ENCODE results near the gene ZFAND3. TPM values are rescaled to one million over a fixed set of nuclear protein-coding genes. Genes with fewer than 3 reads are reported as not detected.
A peak's percentile ranks its signal among the peaks of the same experiment; 100 is the strongest.

Gene ZFAND3
- polyA plus RNA-seq, 4 donors: 35.9 to 80.4 (median 40.9) TPM

- H3K27ac ChIP-seq (ENCODE audit: low read depth in 1 of 3, low read length in 2 of 3): no peak overlapping the region
- H3K4me3 ChIP-seq (ENCODE audit: low read depth in 1 of 3, low read length in 3 of 3): no peak overlapping the region
- no peak for DNase-seq
- FAIRE-seq: no peak
- H3K9me3 ChIP-seq (ENCODE audit: control insufficient read depth in 2 of 2, insufficient read depth in 1 of 2, low read depth in 1 of 2, low read length in 1 of 2): no peaks in the 10 kb centered on the region
- H3K27me3 ChIP-seq (ENCODE audit: control insufficient read depth in 3 of 3, insufficient read depth in 3 of 3, low read length in 3 of 3): no peaks in the 10 kb centered on the region
- H3K4me1 ChIP-seq (ENCODE audit: control insufficient read depth in 3 of 3, insufficient read depth in 2 of 3, low read depth in 1 of 3, low read length in 2 of 3): peaks cover 5 to 76% (median 11%) of the 10 kb centered on the region in 3 donors
- peaks cover 0 to 33% (median 0%) of the 10 kb centered on the region in 3 donors for H3K36me3 ChIP-seq (ENCODE audit: control insufficient read depth in 3 of 3, insufficient read depth in 2 of 3, low read depth in 1 of 3, low read length in 3 of 3)
- 94 to 96% (median 96%) methylated on average over 22 of the region's 22 CpGs for WGBS, 3 donors
Observed at GRCh38 chr6:38174806-38175495, 355.4 kb downstream of the ZFAND3 start.

GRCh38 chr6:38175786-38176185 lies 356.3 kb downstream of the ZFAND3 start:
- DNase-seq (no peak), FAIRE-seq (no peak)
- 76 to 88% (median 80%) methylated on average over 11 of the region's 11 CpGs for WGBS, 3 donors
- Histone ChIP-seq H3K36me3 (ENCODE audit: control insufficient read depth in 3 of 3, insufficient read depth in 2 of 3, low read depth in 1 of 3, low read length in 3 of 3) (peaks cover 0 to 35% (median 0%) of the 10 kb centered on the region in 3 donors), H3K4me1 (ENCODE audit: control insufficient read depth in 3 of 3, insufficient read depth in 2 of 3, low read depth in 1 of 3, low read length in 2 of 3) (peaks cover 1 to 68% (median 11%) of the 10 kb centered on the region in 3 donors), H3K9me3 (ENCODE audit: control insufficient read depth in 2 of 2, insufficient read depth in 1 of 2, low read depth in 1 of 2, low read length in 1 of 2) (no peaks in the 10 kb centered on the region), H3K27ac (ENCODE audit: low read depth in 1 of 3, low read length in 2 of 3) (no peak overlapping the region), H3K4me3 (ENCODE audit: low read depth in 1 of 3, low read length in 3 of 3) (no peak overlapping the region), H3K27me3 (ENCODE audit: control insufficient read depth in 3 of 3, insufficient read depth in 3 of 3, low read length in 3 of 3) (no peaks in the 10 kb centered on the region)

GRCh38 chr6:38176797-38177751 lies 357.5 kb downstream of the ZFAND3 start:
- Histone ChIP-seq H3K9me3 (ENCODE audit: control insufficient read depth in 2 of 2, insufficient read depth in 1 of 2, low read depth in 1 of 2, low read length in 1 of 2) (no peaks in the 10 kb centered on the region), H3K27me3 (ENCODE audit: control insufficient read depth in 3 of 3, insufficient read depth in 3 of 3, low read length in 3 of 3) (no peaks in the 10 kb centered on the region), H3K4me1 (ENCODE audit: control insufficient read depth in 3 of 3, insufficient read depth in 2 of 3, low read depth in 1 of 3, low read length in 2 of 3) (peaks cover 0 to 55% (median 11%) of the 10 kb centered on the region in 3 donors), H3K36me3 (ENCODE audit: control insufficient read depth in 3 of 3, insufficient read depth in 2 of 3, low read depth in 1 of 3, low read length in 3 of 3) (peaks cover 0 to 34% (median 0%) of the 10 kb centered on the region in 3 donors), H3K4me3 (ENCODE audit: low read depth in 1 of 3, low read length in 3 of 3) (no peak overlapping the region), H3K27ac (ENCODE audit: low read depth in 1 of 3, low read length in 2 of 3) (peak overlapping the region in 1 of 3 donors; percentile 18)
- DNase-seq (peak; percentile 46 to 68), FAIRE-seq (no peak)
- 25 to 56% (median 48%) methylated on average over 32 of the region's 32 CpGs for WGBS, 3 donors

GRCh38 chr6:38177882-38178583 lies 358.5 kb downstream of the ZFAND3 start:
- Histone ChIP-seq H3K9me3 (ENCODE audit: control insufficient read depth in 2 of 2, insufficient read depth in 1 of 2, low read depth in 1 of 2, low read length in 1 of 2) (no peaks in the 10 kb centered on the region), H3K4me1 (ENCODE audit: control insufficient read depth in 3 of 3, insufficient read depth in 2 of 3, low read depth in 1 of 3, low read length in 2 of 3) (peaks cover 0 to 45% (median 7%) of the 10 kb centered on the region in 3 donors), H3K27ac (ENCODE audit: low read depth in 1 of 3, low read length in 2 of 3) (no peak overlapping the region), H3K36me3 (ENCODE audit: control insufficient read depth in 3 of 3, insufficient read depth in 2 of 3, low read depth in 1 of 3, low read length in 3 of 3) (peaks cover 0 to 32% (median 0%) of the 10 kb centered on the region in 3 donors), H3K4me3 (ENCODE audit: low read depth in 1 of 3, low read length in 3 of 3) (no peak overlapping the region), H3K27me3 (ENCODE audit: control insufficient read depth in 3 of 3, insufficient read depth in 3 of 3, low read length in 3 of 3) (no peaks in the 10 kb centered on the region)
- FAIRE-seq (no peak), DNase-seq (no peak)
- whole genome bisulfite sequencing, 3 donors: 86 to 88% (median 87%) methylated on average over 14 of the region's 14 CpGs

GRCh38 chr6:38178584-38178886 lies 359.0 kb downstream of the ZFAND3 start:
- 71 to 86% (median 71%) methylated on average over 2 of the region's 2 CpGs for WGBS, 3 donors
- no peak overlapping the region for H3K4me3 ChIP-seq (ENCODE audit: low read depth in 1 of 3, low read length in 3 of 3)
- no peak overlapping the region for H3K27ac ChIP-seq (ENCODE audit: low read depth in 1 of 3, low read length in 2 of 3)
- H3K9me3 ChIP-seq (ENCODE audit: control insufficient read depth in 2 of 2, insufficient read depth in 1 of 2, low read depth in 1 of 2, low read length in 1 of 2): no peaks in the 10 kb centered on the region
- H3K36me3 ChIP-seq (ENCODE audit: control insufficient read depth in 3 of 3, insufficient read depth in 2 of 3, low read depth in 1 of 3, low read length in 3 of 3): peaks cover 0 to 31% (median 0%) of the 10 kb centered on the region in 3 donors
- H3K27me3 ChIP-seq (ENCODE audit: control insufficient read depth in 3 of 3, insufficient read depth in 3 of 3, low read length in 3 of 3): no peaks in the 10 kb centered on the region
- DNase-seq (no peak), FAIRE-seq (no peak)
- H3K4me1 ChIP-seq (ENCODE audit: control insufficient read depth in 3 of 3, insufficient read depth in 2 of 3, low read depth in 1 of 3, low read length in 2 of 3): peaks cover 0 to 40% (median 5%) of the 10 kb centered on the region in 3 donors

- H3K4me1 ChIP-seq (ENCODE audit: control insufficient read depth in 3 of 3, insufficient read depth in 2 of 3, low read depth in 1 of 3, low read length in 2 of 3): peaks cover 0 to 34% (median 5%) of the 10 kb centered on the region in 3 donors
- H3K27ac ChIP-seq (ENCODE audit: low read depth in 1 of 3, low read length in 2 of 3): no peak overlapping the region
- H3K36me3 ChIP-seq (ENCODE audit: control insufficient read depth in 3 of 3, insufficient read depth in 2 of 3, low read depth in 1 of 3, low read length in 3 of 3): peaks cover 0 to 35% (median 0%) of the 10 kb centered on the region in 3 donors
- no peak for DNase-seq
- no peaks in the 10 kb centered on the region for H3K9me3 ChIP-seq (ENCODE audit: control insufficient read depth in 2 of 2, insufficient read depth in 1 of 2, low read depth in 1 of 2, low read length in 1 of 2)
- 93 to 96% (median 96%) methylated on average over 7 of the region's 7 CpGs for WGBS, 3 donors
- FAIRE-seq: no peak
- H3K4me3 ChIP-seq (ENCODE audit: low read depth in 1 of 3, low read length in 3 of 3): no peak overlapping the region
- no peaks in the 10 kb centered on the region for H3K27me3 ChIP-seq (ENCODE audit: control insufficient read depth in 3 of 3, insufficient read depth in 3 of 3, low read length in 3 of 3)
Observed at GRCh38 chr6:38179300-38179699, 359.8 kb downstream of the ZFAND3 start.

GRCh38 chr6:38179794-38180430 lies 360.4 kb downstream of the ZFAND3 start:
- DNase-seq: no peak
- WGBS, 3 donors: 89 to 96% (median 92%) methylated on average over 12 of the region's 12 CpGs
- peaks cover 0 to 28% (median 2%) of the 10 kb centered on the region in 3 donors for H3K4me1 ChIP-seq (ENCODE audit: control insufficient read depth in 3 of 3, insufficient read depth in 2 of 3, low read depth in 1 of 3, low read length in 2 of 3)
- FAIRE-seq: no peak
- H3K27me3 ChIP-seq (ENCODE audit: control insufficient read depth in 3 of 3, insufficient read depth in 3 of 3, low read length in 3 of 3): no peaks in the 10 kb centered on the region
- H3K36me3 ChIP-seq (ENCODE audit: control insufficient read depth in 3 of 3, insufficient read depth in 2 of 3, low read depth in 1 of 3, low read length in 3 of 3): peaks cover 0 to 34% (median 0%) of the 10 kb centered on the region in 3 donors
- no peak overlapping the region for H3K27ac ChIP-seq (ENCODE audit: low read depth in 1 of 3, low read length in 2 of 3)
- no peak overlapping the region for H3K4me3 ChIP-seq (ENCODE audit: low read depth in 1 of 3, low read length in 3 of 3)
- no peaks in the 10 kb centered on the region for H3K9me3 ChIP-seq (ENCODE audit: control insufficient read depth in 2 of 2, insufficient read depth in 1 of 2, low read depth in 1 of 2, low read length in 1 of 2)

GRCh38 chr6:38180586-38180985 lies 361.1 kb downstream of the ZFAND3 start:
- DNase-seq: no peak
- no peak overlapping the region for H3K27ac ChIP-seq (ENCODE audit: low read depth in 1 of 3, low read length in 2 of 3)
- no peaks in the 10 kb centered on the region for H3K9me3 ChIP-seq (ENCODE audit: control insufficient read depth in 2 of 2, insufficient read depth in 1 of 2, low read depth in 1 of 2, low read length in 1 of 2)
- peaks cover 0 to 31% (median 0%) of the 10 kb centered on the region in 3 donors for H3K36me3 ChIP-seq (ENCODE audit: control insufficient read depth in 3 of 3, insufficient read depth in 2 of 3, low read depth in 1 of 3, low read length in 3 of 3)
- H3K27me3 ChIP-seq (ENCODE audit: control insufficient read depth in 3 of 3, insufficient read depth in 3 of 3, low read length in 3 of 3): no peaks in the 10 kb centered on the region
- H3K4me3 ChIP-seq (ENCODE audit: low read depth in 1 of 3, low read length in 3 of 3): no peak overlapping the region
- H3K4me1 ChIP-seq (ENCODE audit: control insufficient read depth in 3 of 3, insufficient read depth in 2 of 3, low read depth in 1 of 3, low read length in 2 of 3): peaks cover 0 to 24% (median 2%) of the 10 kb centered on the region in 3 donors
- FAIRE-seq: no peak
- WGBS, 3 donors: 89 to 91% (median 90%) methylated on average over 12 of the region's 12 CpGs
